Glomerular endothelial cell (primary cell): ENCODE results near the gene S100A4. TPM values are rescaled to one million over a fixed set of nuclear protein-coding genes. Genes with fewer than 3 reads are reported as not detected.

Experiments used
- DNase-seq: peaks from one replicate; pipeline ENCODE4 v3.0.0-alpha.2; 2011; ENCODE audit warnings: low read depth, low spot score; ENCODE audit errors: extremely low read depth
- total RNA-seq: library from RNA; depleted of rRNA; stranded (reverse); fragments of >200 nt; gene quantifications from 2 replicates; pipeline ENCODE4 v1.2.3, GENCODE V29; 2015

The S100A4 gene
- total RNA-seq, 1 donor from 2014 or later: 7.1 TPM

DNA sequence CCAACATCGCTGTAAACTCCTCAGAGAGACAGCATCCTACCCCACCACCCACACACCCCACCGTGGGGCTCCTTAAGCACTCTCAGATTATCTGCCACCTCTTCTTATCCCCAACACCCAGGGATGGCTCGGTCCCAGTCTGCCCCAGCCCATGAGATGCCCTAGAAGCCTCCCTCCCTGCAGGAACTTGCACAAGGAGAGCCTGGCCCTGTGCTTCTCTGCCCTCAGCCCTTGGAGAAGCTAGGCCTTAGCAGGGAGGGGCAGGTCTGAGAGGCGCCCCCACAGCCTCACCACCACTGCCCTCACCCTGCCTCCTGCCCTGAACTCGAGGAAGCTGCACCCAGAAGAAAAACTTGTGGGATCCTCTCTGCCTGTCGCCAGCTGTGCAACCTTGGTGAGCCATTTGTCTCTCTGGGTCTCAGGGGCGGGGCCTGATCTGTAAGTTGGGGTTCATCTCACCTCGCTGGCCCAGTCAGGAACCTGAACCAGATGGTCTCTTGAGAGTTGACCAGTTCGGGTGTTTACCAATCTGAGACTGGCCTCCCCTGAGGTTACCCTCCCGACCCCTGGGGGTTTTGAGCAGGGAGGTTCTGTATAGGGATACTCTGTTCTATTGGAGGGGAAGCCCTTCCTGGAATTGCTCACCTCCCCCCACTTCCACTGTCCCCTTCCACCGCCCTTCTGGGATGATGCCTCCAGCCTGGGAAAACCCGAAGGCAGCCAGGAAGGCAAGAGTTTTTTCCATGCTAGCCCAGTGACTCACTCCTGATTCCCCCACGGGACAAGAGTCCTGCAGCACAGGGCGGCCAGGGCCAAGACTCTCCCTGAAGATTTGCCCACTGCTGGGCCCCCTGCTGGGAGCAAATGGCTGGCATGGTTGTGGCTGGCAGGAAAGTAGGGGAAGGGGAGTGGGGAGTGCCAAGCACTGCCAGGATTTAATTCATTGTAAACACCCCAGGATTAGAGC is 3.4 kb upstream of the S100A4 start, which contains the start of gene S100A3:
Gene S100A3 (minus strand): TSS at position 537 of the 967 bp plus-strand sequence. CDS start 773 bp downstream, outside the sequence.
- no peak for DNase-seq

GRCh38 chr1:153547560-153548551 is 2.2 kb upstream of the S100A4 start:
- no peak for DNase-seq

DNA sequence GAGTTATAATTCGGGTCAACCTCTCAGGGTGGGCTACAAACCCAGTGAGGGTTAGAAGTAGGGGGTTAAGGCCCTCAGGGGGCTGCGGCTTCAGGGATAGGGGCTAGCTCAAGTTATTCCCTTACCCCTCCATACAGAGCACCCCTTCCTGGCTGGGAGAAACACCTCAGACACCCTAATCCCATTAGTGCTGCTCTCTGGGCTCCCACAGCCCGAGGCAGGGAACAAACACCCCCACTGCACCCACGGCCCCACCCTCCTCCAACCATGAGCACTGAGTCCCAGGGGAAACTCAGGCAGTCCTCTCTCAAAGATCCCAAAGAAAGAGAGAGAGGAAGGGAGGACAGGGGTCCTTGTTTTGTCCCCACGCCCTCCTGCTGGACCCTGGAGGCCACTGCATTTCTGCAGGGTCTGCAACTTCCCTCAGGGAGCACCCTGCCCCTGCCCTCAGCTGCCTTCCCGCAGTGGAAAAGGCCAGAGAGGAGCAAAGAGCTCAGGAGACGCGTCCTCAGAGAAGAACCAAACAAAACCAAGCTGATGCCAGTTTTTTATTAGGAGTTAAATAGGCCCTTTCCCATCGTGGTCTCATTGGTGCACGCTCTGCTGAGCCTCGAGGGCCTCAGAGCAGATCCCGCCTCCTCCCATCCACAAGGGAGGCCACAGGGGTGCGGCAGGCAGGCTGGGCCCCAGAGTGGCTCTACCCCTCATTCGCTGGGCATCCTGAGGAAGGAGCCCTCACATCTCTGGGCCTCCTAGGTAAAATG is 1.4 kb upstream of the S100A4 start:
- DNase-seq: no peak

DNA sequence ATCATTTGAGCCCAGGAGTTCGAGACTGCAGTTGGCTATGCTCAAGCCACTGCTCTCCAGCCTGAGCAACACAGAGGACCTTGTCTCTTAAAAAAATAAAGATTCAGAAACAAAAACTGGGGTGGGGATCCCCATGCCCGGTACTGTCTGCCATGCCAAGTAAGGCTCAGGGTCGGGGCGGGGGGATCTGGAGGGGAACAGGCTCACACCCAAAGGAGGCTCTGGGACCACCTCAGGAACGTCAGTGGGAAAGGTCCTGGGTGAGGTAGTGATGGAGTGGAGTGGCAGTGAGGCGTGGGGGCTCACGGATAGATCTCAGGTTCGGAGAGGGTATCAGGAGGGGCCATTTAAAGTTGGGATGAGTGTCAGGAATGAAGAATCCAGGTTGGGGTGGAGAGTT is 765 bp upstream of the S100A4 start:
- no peak for DNase-seq

GRCh38 chr1:153544453-153545066 is 1.0 kb downstream of the S100A4 start:
- DNase-seq: no peak

GRCh38 chr1:153543736-153544135 is 1.9 kb downstream of the S100A4 start:
- DNase-seq: no peak

DNA sequence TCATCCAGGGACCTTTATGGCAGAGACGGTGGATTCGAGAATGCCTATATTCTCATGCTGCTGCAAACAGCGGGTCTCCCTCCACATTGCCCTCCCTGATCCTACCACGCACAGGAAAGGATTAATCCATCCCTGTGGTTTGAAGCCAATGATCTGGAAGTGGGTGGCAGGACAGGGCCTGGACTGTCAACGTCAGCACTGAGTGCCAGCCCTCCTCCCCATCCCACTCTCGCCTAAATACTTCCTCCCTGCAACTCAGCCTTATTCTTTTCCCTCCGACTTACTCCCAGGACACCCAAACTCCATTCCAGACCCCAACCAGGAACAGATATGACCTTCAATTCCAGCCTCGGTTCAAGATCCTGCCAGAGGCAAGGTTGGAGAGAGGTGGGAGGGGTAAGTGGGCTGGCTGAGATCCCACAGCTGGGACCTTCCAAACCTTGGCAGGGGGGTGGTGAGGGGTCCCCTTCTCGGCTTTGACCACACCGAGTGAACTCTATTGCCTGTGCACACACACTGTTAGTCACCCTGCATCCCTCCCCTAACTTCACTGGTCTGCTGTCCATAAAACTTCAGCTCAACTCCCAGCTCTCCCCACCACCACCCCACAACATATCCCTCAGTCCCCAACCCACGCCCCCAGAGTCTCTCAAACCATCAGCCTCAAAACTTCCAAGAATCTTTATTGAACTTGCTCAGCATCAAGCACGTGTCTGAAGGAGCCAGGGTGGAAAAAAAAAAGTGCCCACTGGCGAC is 2.5 kb downstream of the S100A4 start:
- no peak for DNase-seq

DNA sequence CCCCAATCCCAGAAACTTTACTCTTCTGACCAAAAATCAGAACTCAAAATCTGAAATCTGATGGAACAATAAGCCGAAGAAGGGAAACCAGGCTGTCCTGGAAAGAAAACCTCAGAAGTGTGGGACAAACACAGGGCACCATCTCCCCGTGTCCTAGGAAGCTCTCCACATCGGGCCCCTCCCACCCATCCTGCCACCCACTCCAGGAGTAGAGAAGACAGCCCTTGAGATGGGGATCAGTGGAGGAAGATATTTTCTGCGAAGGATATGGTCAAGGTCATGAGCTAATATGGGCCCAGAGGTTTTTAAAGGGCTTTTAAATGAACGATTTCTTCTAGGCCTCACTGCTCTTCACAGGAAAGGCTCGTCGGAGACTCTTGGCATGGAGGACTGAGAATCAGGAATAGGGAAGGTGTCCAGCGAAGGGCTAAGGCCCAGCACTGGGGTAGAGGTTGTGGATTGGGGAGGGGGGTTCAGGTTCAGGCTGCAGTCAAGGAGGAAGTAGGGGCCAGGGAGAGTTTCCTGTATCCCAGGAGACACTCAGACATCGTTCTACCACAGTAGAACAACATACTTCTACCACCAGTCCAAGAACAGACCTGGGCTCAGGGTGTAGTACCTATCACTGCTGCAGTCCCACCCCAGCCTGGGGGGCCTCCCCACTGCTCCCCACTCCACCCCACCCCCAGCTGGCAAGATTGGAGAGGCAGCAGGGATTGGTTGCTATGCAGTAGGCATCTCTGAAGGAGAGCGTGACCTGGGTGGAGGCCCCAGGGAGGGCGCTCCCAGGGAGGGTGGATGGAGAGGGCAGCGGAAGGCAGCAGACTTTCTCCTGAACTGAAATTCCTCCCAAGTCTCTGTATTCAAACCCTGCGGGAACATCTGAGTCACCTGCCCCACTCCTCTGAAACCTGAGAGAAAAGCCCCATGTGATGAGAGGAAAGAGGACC is 3.7 kb downstream of the S100A4 start:
- no peak for DNase-seq

DNA sequence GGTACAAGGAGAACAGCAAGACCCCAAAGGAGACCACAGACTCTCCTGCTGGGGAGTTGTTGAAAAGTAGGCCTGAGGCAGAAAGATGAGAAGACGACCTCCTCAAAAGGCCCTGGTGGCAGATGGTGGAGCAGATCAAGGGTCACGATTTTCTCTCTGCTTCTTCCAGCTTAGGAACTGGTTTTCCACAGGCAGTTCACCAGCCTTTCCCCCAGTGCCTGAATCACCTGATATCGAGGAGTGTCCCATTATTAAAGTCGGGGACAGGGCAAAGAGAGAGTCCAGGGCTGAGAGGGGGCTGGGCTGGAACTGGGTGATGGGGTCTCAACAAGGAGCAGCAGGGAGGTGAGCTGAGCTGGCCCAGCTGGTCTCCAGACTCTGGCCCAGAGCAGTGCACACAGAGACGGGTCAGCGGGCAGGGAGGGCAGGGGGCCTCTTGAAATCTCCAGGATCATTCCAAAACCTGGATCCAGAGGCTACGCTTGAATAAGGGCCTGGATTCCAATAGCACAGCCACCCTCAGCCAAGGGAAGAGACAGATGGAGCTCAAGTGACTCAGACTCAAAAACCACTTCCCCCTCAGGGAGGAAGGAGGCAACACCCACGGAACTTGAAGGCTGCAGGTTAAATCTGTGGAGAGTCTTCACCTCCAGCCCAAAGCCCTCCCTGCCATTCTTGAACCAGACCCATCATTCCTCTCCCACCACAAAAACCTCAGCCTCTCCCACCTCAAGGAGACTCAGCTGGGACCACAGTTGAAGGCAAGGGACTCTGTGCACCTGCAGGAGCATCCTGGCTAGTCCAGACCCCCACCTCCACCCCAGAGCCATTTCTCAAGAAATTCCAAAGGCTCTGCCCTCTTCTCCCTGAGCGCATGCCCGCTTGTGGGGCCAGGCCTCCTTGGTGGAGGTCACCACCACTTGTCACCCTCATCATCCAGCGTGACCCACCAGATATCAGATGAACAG is 4.9 kb downstream of the S100A4 start, which contains the start of gene S100A5:
Gene S100A5 (minus strand): TSS at position 541 of the 968 bp plus-strand sequence. CDS start 743 bp downstream, outside the sequence.
- DNase-seq: no peak

- no peak for DNase-seq
Observed at GRCh38 chr1:153539395-153540093, 6.1 kb downstream of the S100A4 start.

- no peak for DNase-seq
Observed at GRCh38 chr1:153538315-153538821, 7.2 kb downstream of the S100A4 start.

DNA sequence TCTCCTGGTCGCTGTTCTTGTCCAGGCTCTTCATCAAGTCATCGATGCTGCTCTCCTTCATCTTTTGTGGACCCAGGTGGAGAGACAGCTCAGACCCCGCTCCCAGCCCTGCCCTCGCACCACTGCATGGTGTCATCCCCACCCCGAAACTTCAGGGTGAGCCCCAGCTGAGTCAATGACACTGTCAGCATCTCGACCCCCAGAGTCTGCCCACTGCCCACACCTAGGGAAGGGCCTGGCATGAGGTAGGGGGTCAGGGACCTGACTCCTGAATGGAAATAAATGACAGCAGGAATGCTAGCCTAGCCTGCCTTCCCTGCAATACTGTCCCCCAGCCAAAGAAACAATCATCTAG is 8.3 kb downstream of the S100A4 start:
- no peak for DNase-seq

GRCh38 chr1:153536671-153537375 is 8.8 kb downstream of the S100A4 start:
- DNase-seq: no peak

DNA sequence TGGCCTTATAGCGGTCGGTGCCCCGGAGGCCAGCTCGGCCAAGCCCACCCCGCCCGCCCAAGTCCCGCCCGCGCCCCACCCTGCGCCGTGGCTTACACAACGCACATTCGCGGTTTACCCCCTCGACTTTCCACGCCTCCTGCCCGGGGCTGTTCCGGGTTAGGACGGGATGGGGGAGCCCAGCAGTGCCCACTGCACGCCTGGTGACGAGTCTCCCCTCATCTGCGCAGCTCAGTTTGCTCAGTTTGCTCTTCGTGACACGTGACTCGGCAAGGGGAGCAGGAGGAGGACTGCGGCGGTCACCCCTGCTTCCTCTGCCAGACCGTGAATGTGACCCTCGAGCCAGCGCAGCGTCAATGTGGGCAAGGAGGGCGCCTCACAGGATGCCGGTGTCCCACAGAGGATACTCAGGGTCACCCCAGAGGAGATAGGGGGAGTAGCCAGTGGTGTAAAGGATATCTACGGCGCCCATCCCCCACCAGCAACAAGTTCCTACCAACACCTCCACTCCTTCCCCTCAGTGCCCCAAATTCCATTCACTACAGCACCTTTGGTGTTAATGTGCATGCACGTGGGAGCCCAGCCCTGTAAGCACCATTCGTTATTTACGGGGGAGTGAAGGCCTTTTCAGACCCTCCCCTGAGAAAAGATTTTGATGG is 9.5 kb downstream of the S100A4 start:
- DNase-seq: no peak
